Panc1 (cell line): ENCODE measurements around the gene GDF11. TPM values are rescaled to one million over a fixed set of nuclear protein-coding genes. Genes with fewer than 3 reads are reported as not detected.

ENCODE experiments used
- ATAC-seq: fragments of 200-7000 bp; cut with Tn5 transposase; 2 replicates; pipeline ENCODE4 v1.9.1; 2020; ENCODE audit warnings: mild to moderate bottlenecking, moderate library complexity
- BruUV-seq: library from RNA; stranded (reverse); fragments of 400-500 nt; replicated peaks from 2 replicates; lab custom pipeline; 2021; lab: Mats Ljungman, UMichigan
- CTCF ChIA-PET: fragments of 300-600 bp; sonication (Branson Sonifier 250); formaldehyde crosslinking; loops from one replicate; lab custom pipeline; 2022; ENCODE audit warnings: antibody characterized with exemption; lab: Charles Lee
- POLR2A ChIA-PET: fragments of 300-600 bp; sonication (Branson Sonifier 250); formaldehyde crosslinking; loops from one replicate; lab custom pipeline; 2022; ENCODE audit warnings: antibody characterized with exemption; lab: Charles Lee
- DNase-seq: peaks from one replicate; pipeline ENCODE4 v3.0.0-alpha.2; 2010; ENCODE audit warnings: low read depth, low spot score
- H3K27ac ChIP-seq: 2 replicates; pipeline ENCODE4 v1.5.1; 2011; ENCODE audit warnings: mild to moderate bottlenecking, low read length, inconsistent platforms
- H3K27me3 ChIP-seq: fragments of 200-500 bp; sonication (Bioruptor generic); 2 replicates; pipeline ENCODE4 v1.6.0; 2014; ENCODE audit warnings: low read length, inconsistent platforms; ENCODE audit not compliant: control insufficient read depth, insufficient read depth
- H3K36me3 ChIP-seq: fragments of 200-500 bp; sonication (Bioruptor generic); 2 replicates; pipeline ENCODE4 v1.5.1; 2014; ENCODE audit warnings: inconsistent platforms, mild to moderate bottlenecking, low read length, moderate library complexity; ENCODE audit not compliant: control insufficient read depth, insufficient read depth
- H3K4me1 ChIP-seq: 2 replicates; pipeline ENCODE4 v1.5.1; 2011; ENCODE audit warnings: inconsistent platforms, mild to moderate bottlenecking, low read length, moderate library complexity; ENCODE audit not compliant: control insufficient read depth, insufficient read depth
- H3K4me3 ChIP-seq, 2 experiments: 2 replicates each; pipeline ENCODE4 v1.5.1; 2011 to 2012; ENCODE audit warnings: low read depth in 2 of 2, low read length in 2 of 2, mild to moderate bottlenecking in 2 of 2, inconsistent platforms in 1 of 2, moderate library complexity in 1 of 2
- H3K9me3 ChIP-seq: fragments of 200-500 bp; sonication (Bioruptor generic); 2 replicates; pipeline ENCODE4 v1.5.1; 2014; ENCODE audit warnings: low read depth, mild to moderate bottlenecking, inconsistent platforms, low read length, moderate library complexity; ENCODE audit not compliant: control insufficient read depth, insufficient read depth
- POLR2AphosphoS5 ChIP-seq: IDR thresholded peaks from 2 replicates; pipeline ENCODE4 v1.6.1; 2012; ENCODE audit warnings: mild to moderate bottlenecking, low read depth, low read length, moderate library complexity
- SIN3A ChIP-seq: IDR thresholded peaks from 2 replicates; pipeline ENCODE4 v1.6.1; 2012; ENCODE audit warnings: low read depth, mild to moderate bottlenecking, low read length, moderate library complexity, borderline replicate concordance; ENCODE audit not compliant: insufficient read depth
- TCF7L2 ChIP-seq: IDR thresholded peaks from 2 replicates; pipeline ENCODE4 v1.6.1; 2011; ENCODE audit warnings: mild to moderate bottlenecking, low read depth, low read length, inconsistent platforms
- in situ Hi-C: cut with HindIII; loops from 2 replicates; pipeline ENCODE4 v1.10.0; 2016; ENCODE audit warnings: low sequenced_read_pairs, low pct_unique_long_range_greater_than_20kb
- intact Hi-C: fragments of 100-400 bp; cut with micrococcal nuclease; formaldehyde crosslinking; loops from one replicate; pipeline ENCODE4 v1.10.0; 2022; ENCODE audit not compliant: unreplicated experiment
- total RNA-seq: library from RNA; stranded (reverse); gene quantifications from one replicate; pipeline ENCODE4 v1.2.1, GENCODE V29; 2021; ENCODE audit not compliant: unreplicated experiment
- TF ChIP-seq, protein P1 (sequence below): fragments of 450-650 bp; IDR thresholded peaks from 2 replicates; pipeline ENCODE4 v1.5.1; 2017; ENCODE audit warnings: mild to moderate bottlenecking
- TF ChIP-seq, protein P2 (sequence below), 2 experiments: IDR thresholded peaks; 2 replicates each; pipeline ENCODE4 v1.6.1; 2011 to 2012; ENCODE audit warnings: low read depth in 2 of 2, control low read depth in 1 of 2, low read length in 1 of 2, mild to moderate bottlenecking in 1 of 2, moderate library complexity in 1 of 2; ENCODE audit not compliant: insufficient read depth in 1 of 2

GDF11 gene
- total RNA-seq, 1 experiment from 2014 or later: 11.8 TPM

DNA sequence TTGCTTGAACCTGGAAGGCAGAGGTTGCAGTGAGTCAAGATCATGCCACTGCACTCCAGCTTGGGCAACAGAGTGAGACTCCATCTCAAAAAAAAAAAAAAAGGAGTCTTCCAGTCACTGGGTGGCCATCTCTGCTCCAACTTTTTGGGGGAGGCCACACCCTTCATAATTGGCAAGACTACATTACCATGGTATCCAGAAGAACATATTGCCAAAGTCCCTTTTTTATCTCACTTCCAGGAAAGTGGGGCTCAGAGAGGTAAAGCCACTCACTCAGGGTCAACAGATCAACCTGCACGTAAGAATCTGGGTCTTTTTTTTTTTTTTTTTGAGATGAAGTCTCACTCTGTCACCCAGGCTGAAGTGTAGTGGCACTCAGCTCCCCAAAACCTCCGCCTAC is 9.1 kb upstream of the GDF11 start:
- Histone ChIP-seq H3K9me3 (no peaks in the 10 kb centered on the region), H3K27ac (no peak overlapping the region), H3K4me1 (peaks cover 17% of the 10 kb centered on the region), H3K36me3 (no peaks in the 10 kb centered on the region), H3K4me3 (no peak overlapping the region), H3K27me3 (no peaks in the 10 kb centered on the region)
- ATAC-seq (no peak), DNase-seq (no peak)
- intact Hi-C loops (no loop called here), in situ Hi-C loops (no loop called here)
- TF ChIP-seq POLR2AphosphoS5 (no peak), TCF7L2 (no peak), SIN3A (no peak)
- TF ChIP-seq, protein P1, sequence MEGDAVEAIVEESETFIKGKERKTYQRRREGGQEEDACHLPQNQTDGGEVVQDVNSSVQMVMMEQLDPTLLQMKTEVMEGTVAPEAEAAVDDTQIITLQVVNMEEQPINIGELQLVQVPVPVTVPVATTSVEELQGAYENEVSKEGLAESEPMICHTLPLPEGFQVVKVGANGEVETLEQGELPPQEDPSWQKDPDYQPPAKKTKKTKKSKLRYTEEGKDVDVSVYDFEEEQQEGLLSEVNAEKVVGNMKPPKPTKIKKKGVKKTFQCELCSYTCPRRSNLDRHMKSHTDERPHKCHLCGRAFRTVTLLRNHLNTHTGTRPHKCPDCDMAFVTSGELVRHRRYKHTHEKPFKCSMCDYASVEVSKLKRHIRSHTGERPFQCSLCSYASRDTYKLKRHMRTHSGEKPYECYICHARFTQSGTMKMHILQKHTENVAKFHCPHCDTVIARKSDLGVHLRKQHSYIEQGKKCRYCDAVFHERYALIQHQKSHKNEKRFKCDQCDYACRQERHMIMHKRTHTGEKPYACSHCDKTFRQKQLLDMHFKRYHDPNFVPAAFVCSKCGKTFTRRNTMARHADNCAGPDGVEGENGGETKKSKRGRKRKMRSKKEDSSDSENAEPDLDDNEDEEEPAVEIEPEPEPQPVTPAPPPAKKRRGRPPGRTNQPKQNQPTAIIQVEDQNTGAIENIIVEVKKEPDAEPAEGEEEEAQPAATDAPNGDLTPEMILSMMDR: no peak
- TF ChIP-seq, protein P2, sequence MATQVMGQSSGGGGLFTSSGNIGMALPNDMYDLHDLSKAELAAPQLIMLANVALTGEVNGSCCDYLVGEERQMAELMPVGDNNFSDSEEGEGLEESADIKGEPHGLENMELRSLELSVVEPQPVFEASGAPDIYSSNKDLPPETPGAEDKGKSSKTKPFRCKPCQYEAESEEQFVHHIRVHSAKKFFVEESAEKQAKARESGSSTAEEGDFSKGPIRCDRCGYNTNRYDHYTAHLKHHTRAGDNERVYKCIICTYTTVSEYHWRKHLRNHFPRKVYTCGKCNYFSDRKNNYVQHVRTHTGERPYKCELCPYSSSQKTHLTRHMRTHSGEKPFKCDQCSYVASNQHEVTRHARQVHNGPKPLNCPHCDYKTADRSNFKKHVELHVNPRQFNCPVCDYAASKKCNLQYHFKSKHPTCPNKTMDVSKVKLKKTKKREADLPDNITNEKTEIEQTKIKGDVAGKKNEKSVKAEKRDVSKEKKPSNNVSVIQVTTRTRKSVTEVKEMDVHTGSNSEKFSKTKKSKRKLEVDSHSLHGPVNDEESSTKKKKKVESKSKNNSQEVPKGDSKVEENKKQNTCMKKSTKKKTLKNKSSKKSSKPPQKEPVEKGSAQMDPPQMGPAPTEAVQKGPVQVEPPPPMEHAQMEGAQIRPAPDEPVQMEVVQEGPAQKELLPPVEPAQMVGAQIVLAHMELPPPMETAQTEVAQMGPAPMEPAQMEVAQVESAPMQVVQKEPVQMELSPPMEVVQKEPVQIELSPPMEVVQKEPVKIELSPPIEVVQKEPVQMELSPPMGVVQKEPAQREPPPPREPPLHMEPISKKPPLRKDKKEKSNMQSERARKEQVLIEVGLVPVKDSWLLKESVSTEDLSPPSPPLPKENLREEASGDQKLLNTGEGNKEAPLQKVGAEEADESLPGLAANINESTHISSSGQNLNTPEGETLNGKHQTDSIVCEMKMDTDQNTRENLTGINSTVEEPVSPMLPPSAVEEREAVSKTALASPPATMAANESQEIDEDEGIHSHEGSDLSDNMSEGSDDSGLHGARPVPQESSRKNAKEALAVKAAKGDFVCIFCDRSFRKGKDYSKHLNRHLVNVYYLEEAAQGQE (IDR thresholded peaks at IDR 0.05; ENCODE audit: insufficient read depth in 1 of 2, low read depth in 2 of 2, low read length in 1 of 2): no peak
- ChIA-PET POLR2A (no interaction called here), CTCF (no interaction called here)
- no TSS peak for BruUV-seq

GRCh38 chr12:55734595-55734994 is 8.3 kb upstream of the GDF11 start:
- intact Hi-C loops (no loop called here), in situ Hi-C loops (no loop called here)
- POLR2A ChIA-PET: no interaction called here
- H3K27me3 ChIP-seq: no peaks in the 10 kb centered on the region
- H3K9me3 ChIP-seq: no peaks in the 10 kb centered on the region
- DNase-seq (no peak), ATAC-seq (no peak)
- H3K4me3 ChIP-seq: no peak overlapping the region
- H3K27ac ChIP-seq: no peak overlapping the region
- CTCF ChIA-PET: interaction anchor here (0.8 kb wide), 1 partner anchor 10 kb away, joined by 3 read pairs; no protein-coding TSS in a partner anchor
- no TSS peak for BruUV-seq
- H3K4me1 ChIP-seq: peaks cover 17% of the 10 kb centered on the region
- TF ChIP-seq SIN3A (no peak), POLR2AphosphoS5 (no peak), TCF7L2 (no peak)
- TF ChIP-seq, protein P2 (IDR thresholded peaks at IDR 0.05; ENCODE audit: insufficient read depth in 1 of 2, low read depth in 2 of 2, low read length in 1 of 2): no peak
- TF ChIP-seq, protein P1: no peak
- H3K36me3 ChIP-seq: no peaks in the 10 kb centered on the region
